AML-193 (cell line): ENCODE data around the gene FLYWCH2.
"Not testable (repeated sequence)": the region's sequence is repeated elsewhere in the genome, so short reads cannot be mapped to it uniquely, and the experiment has no call there.

Experiments used
- DNase-seq, 2 experiments: peaks; one replicate each; lab custom pipeline; 2025; lab: John Stamatoyannopoulos, UW

Gene FLYWCH2

GRCh38 chr16:2913603-2914002 lies 30.6 kb downstream of the FLYWCH2 start:
- DNase-seq, result no peak

GRCh38 chr16:2914233-2914632 lies 31.2 kb downstream of the FLYWCH2 start:
- no peak for DNase-seq

- DNase-seq, result no peak
Measured at GRCh38 chr16:2915196-2915929, 32.3 kb downstream of the FLYWCH2 start.

GRCh38 chr16:2919511-2920255 lies 36.7 kb downstream of the FLYWCH2 start:
- DNase-seq, result peak; percentile 35 to 38

- no peak for DNase-seq
Measured at GRCh38 chr16:2923481-2923880, 40.5 kb downstream of the FLYWCH2 start.

GRCh38 chr16:2924901-2925755 lies 42.1 kb downstream of the FLYWCH2 start:
- no peak for DNase-seq

- no peak for DNase-seq
Measured at GRCh38 chr16:2925951-2926649, 43.1 kb downstream of the FLYWCH2 start.

- DNase-seq, result no peak
Measured at GRCh38 chr16:2926650-2926999, 43.6 kb downstream of the FLYWCH2 start.

GRCh38 chr16:2927010-2927646 lies 44.1 kb downstream of the FLYWCH2 start:
- DNase-seq, result peak; percentile 66 to 81

- DNase-seq, result not testable (repeated sequence)
Measured at GRCh38 chr16:2928151-2928550, 45.1 kb downstream of the FLYWCH2 start.

GRCh38 chr16:2928796-2929195 lies 45.8 kb downstream of the FLYWCH2 start:
- no peak for DNase-seq

- no peak for DNase-seq
Measured at GRCh38 chr16:2929693-2930092, 46.7 kb downstream of the FLYWCH2 start.

- DNase-seq, result no peak
Measured at GRCh38 chr16:2930236-2930635, 47.2 kb downstream of the FLYWCH2 start.

- not testable (repeated sequence) for DNase-seq
Measured at GRCh38 chr16:2931231-2931914, 48.4 kb downstream of the FLYWCH2 start.

GRCh38 chr16:2933136-2933535 lies 50.1 kb downstream of the FLYWCH2 start:
- DNase-seq, result no peak

- no peak for DNase-seq
Measured at GRCh38 chr16:2933701-2934100, 50.7 kb downstream of the FLYWCH2 start.

GRCh38 chr16:2934450-2934849 lies 51.4 kb downstream of the FLYWCH2 start:
- DNase-seq, result no peak

- no peak for DNase-seq
Measured at GRCh38 chr16:2936436-2937011, 53.5 kb downstream of the FLYWCH2 start.

- no peak for DNase-seq
Measured at GRCh38 chr16:2937170-2937569, 54.2 kb downstream of the FLYWCH2 start.

GRCh38 chr16:2938206-2938605 lies 55.2 kb downstream of the FLYWCH2 start:
- DNase-seq, result no peak

GRCh38 chr16:2939968-2940367 lies 57.0 kb downstream of the FLYWCH2 start:
- no peak for DNase-seq
